Calu3 (cell line): ENCODE results near the gene DACT2. TPM values are rescaled to one million over a fixed set of nuclear protein-coding genes. Genes with fewer than 3 reads are reported as not detected.

Experiments
- BruUV-seq: library from RNA; stranded (reverse); fragments of 400-500 nt; replicated peaks from 2 replicates; lab custom pipeline; 2021; lab: Mats Ljungman, UMichigan
- CTCF ChIA-PET: fragments of 300-600 bp; sonication (Branson Sonifier 250); formaldehyde crosslinking; loops from one replicate; lab custom pipeline; 2022; ENCODE audit warnings: antibody characterized with exemption; lab: Charles Lee
- DNase-seq: peaks from one replicate; pipeline ENCODE4 v3.0.0; 2022
- H3K27ac Mint-ChIP-seq: one replicate; pipeline ENCODE4 v1.8.0; 2022; ENCODE audit warnings: mixed read lengths; ENCODE audit not compliant: unreplicated experiment
- H3K27me3 Mint-ChIP-seq: one replicate; pipeline ENCODE4 v1.8.0; 2022; ENCODE audit warnings: mixed read lengths; ENCODE audit not compliant: unreplicated experiment
- H3K36me3 Mint-ChIP-seq: one replicate; pipeline ENCODE4 v1.8.0; 2022; ENCODE audit warnings: mild to moderate bottlenecking, moderate library complexity, mixed read lengths; ENCODE audit not compliant: insufficient read depth, unreplicated experiment
- H3K4me1 Mint-ChIP-seq: one replicate; pipeline ENCODE4 v1.8.0; 2022; ENCODE audit warnings: mild to moderate bottlenecking, low read depth, mixed read lengths; ENCODE audit not compliant: unreplicated experiment
- H3K4me3 Mint-ChIP-seq: one replicate; pipeline ENCODE4 v1.8.0; 2022; ENCODE audit warnings: mild to moderate bottlenecking, low read depth, moderate library complexity, mixed read lengths; ENCODE audit not compliant: unreplicated experiment
- H3K9me3 Mint-ChIP-seq: one replicate; pipeline ENCODE4 v1.8.0; 2022; ENCODE audit warnings: low read depth, mixed read lengths; ENCODE audit not compliant: unreplicated experiment
- intact Hi-C: fragments of 100-400 bp; cut with micrococcal nuclease; formaldehyde crosslinking; loops from one replicate; pipeline ENCODE4 v1.10.0; 2022; ENCODE audit not compliant: unreplicated experiment
- total RNA-seq: library from RNA; stranded (reverse); gene quantifications from 2 replicates; pipeline ENCODE4 v1.2.3, GENCODE V29; 2022
- TF ChIP-seq, protein P1 (sequence below): fragments of 200-600 bp; IDR thresholded peaks from one replicate; pipeline ENCODE4 v1.8.0; 2022; ENCODE audit warnings: antibody characterized with exemption; ENCODE audit not compliant: unreplicated experiment

Gene DACT2
- total RNA-seq, 1 experiment from 2014 or later = not detected

GRCh38 chr6:168309183-168309582, 10.4 kb downstream of the DACT2 start:
- intact Hi-C loops = no loop called here
- Mint-ChIP-seq H3K9me3 (no peaks in the 10 kb centered on the region), H3K4me1 (no peaks in the 10 kb centered on the region), H3K4me3 (no peak overlapping the region), H3K27ac (no peak overlapping the region), H3K36me3 (no peaks in the 10 kb centered on the region), H3K27me3 (peaks cover 42% of the 10 kb centered on the region)
- TF ChIP-seq, protein P1, sequence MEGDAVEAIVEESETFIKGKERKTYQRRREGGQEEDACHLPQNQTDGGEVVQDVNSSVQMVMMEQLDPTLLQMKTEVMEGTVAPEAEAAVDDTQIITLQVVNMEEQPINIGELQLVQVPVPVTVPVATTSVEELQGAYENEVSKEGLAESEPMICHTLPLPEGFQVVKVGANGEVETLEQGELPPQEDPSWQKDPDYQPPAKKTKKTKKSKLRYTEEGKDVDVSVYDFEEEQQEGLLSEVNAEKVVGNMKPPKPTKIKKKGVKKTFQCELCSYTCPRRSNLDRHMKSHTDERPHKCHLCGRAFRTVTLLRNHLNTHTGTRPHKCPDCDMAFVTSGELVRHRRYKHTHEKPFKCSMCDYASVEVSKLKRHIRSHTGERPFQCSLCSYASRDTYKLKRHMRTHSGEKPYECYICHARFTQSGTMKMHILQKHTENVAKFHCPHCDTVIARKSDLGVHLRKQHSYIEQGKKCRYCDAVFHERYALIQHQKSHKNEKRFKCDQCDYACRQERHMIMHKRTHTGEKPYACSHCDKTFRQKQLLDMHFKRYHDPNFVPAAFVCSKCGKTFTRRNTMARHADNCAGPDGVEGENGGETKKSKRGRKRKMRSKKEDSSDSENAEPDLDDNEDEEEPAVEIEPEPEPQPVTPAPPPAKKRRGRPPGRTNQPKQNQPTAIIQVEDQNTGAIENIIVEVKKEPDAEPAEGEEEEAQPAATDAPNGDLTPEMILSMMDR = no peak
- CTCF ChIA-PET = no interaction called here
- DNase-seq = no peak
- BruUV-seq = no TSS peak

DNA sequence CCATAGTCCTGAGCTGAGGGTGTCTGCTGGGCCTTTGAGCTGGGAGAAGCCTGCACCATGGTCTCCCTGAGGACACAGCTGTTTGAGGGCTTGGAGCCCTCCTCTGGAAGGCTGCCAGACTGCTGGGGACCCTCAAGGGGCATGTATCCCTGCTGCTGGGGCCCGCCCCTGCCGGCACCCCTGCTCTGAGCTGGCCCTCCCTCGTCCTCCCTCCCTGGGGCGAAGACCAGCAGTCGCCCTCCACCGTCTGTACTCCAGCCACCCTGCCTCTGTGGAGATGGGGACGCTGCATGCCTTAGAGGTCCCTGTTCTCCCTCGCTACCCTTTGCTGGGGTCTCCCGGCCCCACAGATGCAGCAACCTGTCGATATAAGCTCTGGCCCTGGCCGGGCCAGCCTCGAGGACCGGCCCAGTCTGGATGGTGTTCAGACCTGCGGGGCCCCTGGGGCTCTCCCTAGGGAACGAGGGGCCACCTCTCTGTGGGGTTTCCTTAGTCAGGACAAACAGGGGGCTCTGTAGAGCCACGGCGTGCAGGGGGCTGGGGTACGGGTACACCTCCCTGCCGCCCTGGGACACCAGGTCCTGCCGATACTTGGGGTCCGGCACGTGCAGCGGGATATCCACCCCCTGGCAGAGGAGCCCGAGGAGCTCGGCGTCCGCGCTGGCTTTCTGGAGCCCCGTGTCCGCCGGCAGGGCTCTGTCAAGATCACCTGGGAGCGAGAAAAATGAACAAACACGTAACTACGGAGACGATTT, 11.0 kb downstream of the DACT2 start:
- TF ChIP-seq, protein P1 = no peak
- Mint-ChIP-seq H3K4me3 (no peak overlapping the region), H3K27me3 (peaks cover 39% of the 10 kb centered on the region), H3K9me3 (no peaks in the 10 kb centered on the region), H3K36me3 (no peaks in the 10 kb centered on the region), H3K27ac (no peak overlapping the region), H3K4me1 (no peaks in the 10 kb centered on the region)
- intact Hi-C loops = no loop called here
- no TSS peak for BruUV-seq
- CTCF ChIA-PET = no interaction called here
- DNase-seq = no peak

DNA sequence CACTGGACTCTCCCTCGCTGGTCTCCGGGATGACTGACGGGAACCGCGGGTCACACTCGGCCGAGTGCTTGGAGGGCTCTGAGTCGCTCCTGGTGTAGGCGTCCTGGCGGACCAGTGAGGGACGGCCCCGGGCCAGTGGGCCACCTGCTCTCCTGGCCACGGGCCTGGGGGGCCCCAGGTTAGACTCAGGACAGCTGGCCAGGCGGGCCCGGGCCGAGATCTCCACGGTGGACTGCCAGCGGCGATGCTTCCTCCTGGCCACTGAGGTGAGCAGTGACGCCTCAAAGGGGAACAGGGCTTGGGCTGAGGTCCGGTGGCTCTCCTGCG, 11.9 kb downstream of the DACT2 start:
- TF ChIP-seq, protein P1 = no peak
- CTCF ChIA-PET = no interaction called here
- Mint-ChIP-seq H3K27ac (no peak overlapping the region), H3K4me1 (no peaks in the 10 kb centered on the region), H3K36me3 (no peaks in the 10 kb centered on the region), H3K9me3 (no peaks in the 10 kb centered on the region), H3K27me3 (peaks cover 35% of the 10 kb centered on the region), H3K4me3 (no peak overlapping the region)
- no peak for DNase-seq
- no TSS peak for BruUV-seq
- intact Hi-C loops = no loop called here

DNA sequence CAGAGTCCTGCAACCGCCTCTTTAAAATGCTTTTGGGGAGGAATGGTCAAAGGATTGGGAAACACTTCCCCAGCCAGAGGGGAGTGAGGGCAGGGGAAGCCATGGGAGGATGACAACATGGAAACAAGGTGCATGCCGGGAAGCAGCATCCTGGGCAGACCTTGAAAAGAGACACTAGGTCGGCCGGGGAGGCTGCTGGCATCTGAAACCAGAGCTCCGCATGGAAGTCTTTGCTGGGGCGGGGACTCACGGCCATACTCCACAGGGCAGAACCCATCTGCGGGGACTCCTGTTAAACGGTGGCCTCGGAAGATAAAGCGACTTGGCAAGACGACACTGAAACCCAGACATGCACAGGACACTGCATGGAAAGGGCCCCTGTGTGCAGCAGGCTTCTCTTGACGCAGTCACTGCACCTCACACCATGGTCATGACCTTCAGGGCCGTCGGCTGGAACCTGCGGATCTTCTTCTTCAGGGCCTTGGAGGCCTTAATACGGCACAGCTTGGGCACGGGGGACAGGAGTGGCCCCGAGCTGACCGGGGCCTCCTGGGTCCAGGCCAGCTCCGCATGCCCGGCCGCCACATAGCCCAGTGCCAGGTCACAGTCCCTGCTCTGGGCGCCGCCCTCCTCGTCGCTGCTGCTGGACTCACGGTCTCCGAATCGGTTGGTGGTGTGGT, 12.4 kb downstream of the DACT2 start:
- no peak for DNase-seq
- no TSS peak for BruUV-seq
- CTCF ChIA-PET = no interaction called here
- Mint-ChIP-seq H3K36me3 (no peaks in the 10 kb centered on the region), H3K4me1 (peaks cover 2% of the 10 kb centered on the region), H3K4me3 (no peak overlapping the region), H3K9me3 (no peaks in the 10 kb centered on the region), H3K27ac (no peak overlapping the region), H3K27me3 (peaks cover 36% of the 10 kb centered on the region)
- TF ChIP-seq, protein P1 = no peak
- intact Hi-C loops = no loop called here
